Myocyte (in vitro differentiated cells): ENCODE data around the gene PARD3B. TPM values are rescaled to one million over a fixed set of nuclear protein-coding genes. Genes with fewer than 3 reads are reported as not detected.
A peak's percentile ranks its signal among the peaks of the same experiment; 100 is the strongest.

Source experiments
- DNase-seq: peaks from one replicate; pipeline ENCODE4 v3.0.0-alpha.2; 2012; ENCODE audit warnings: low read depth
- total RNA-seq: library from RNA; depleted of rRNA; stranded (reverse); fragments of >200 nt; gene quantifications from 2 replicates; pipeline ENCODE4 v1.2.3, GENCODE V29; 2014

PARD3B gene
- total RNA-seq, 1 donor from 2014 or later: 7.2 TPM

- DNase-seq: no peak
These were observed 456.2 kb downstream of the PARD3B start for GRCh38 chr2:205001300-205001966.

GRCh38 chr2:205002390-205002789 lies 457.1 kb downstream of the PARD3B start:
- no peak for DNase-seq

GRCh38 chr2:205003288-205003687 lies 458.0 kb downstream of the PARD3B start:
- no peak for DNase-seq

GRCh38 chr2:205010196-205010595 lies 464.9 kb downstream of the PARD3B start:
- no peak for DNase-seq

- DNase-seq: no peak
These were observed 465.8 kb downstream of the PARD3B start for GRCh38 chr2:205011031-205011430.

- no peak for DNase-seq
These were observed 467.7 kb downstream of the PARD3B start for GRCh38 chr2:205012961-205013360.

GRCh38 chr2:205013586-205013985 lies 468.3 kb downstream of the PARD3B start:
- DNase-seq: no peak

GRCh38 chr2:205014201-205014600 lies 468.9 kb downstream of the PARD3B start:
- DNase-seq: no peak

GRCh38 chr2:205017381-205017780 lies 472.1 kb downstream of the PARD3B start:
- DNase-seq: peak; percentile 7

- DNase-seq: no peak
These were observed 472.6 kb downstream of the PARD3B start for GRCh38 chr2:205017912-205018311.

- DNase-seq: no peak
These were observed 475.4 kb downstream of the PARD3B start for GRCh38 chr2:205020673-205021072.

GRCh38 chr2:205022841-205023240 lies 477.6 kb downstream of the PARD3B start:
- DNase-seq: no peak

GRCh38 chr2:205024822-205025518 lies 479.7 kb downstream of the PARD3B start:
- peak; percentile 89 for DNase-seq

- DNase-seq: no peak
These were observed 480.4 kb downstream of the PARD3B start for GRCh38 chr2:205025580-205026240.

- DNase-seq: no peak
These were observed 485.4 kb downstream of the PARD3B start for GRCh38 chr2:205030695-205031094.

- DNase-seq: no peak
These were observed 486.8 kb downstream of the PARD3B start for GRCh38 chr2:205032093-205032551.

GRCh38 chr2:205033431-205033830 lies 488.2 kb downstream of the PARD3B start:
- DNase-seq: no peak

GRCh38 chr2:205034034-205034433 lies 488.8 kb downstream of the PARD3B start:
- DNase-seq: no peak

- DNase-seq: no peak
These were observed 495.0 kb downstream of the PARD3B start for GRCh38 chr2:205040323-205040722.

- DNase-seq: no peak
These were observed 496.3 kb downstream of the PARD3B start for GRCh38 chr2:205041472-205042130.

- DNase-seq: no peak
These were observed 498.0 kb downstream of the PARD3B start for GRCh38 chr2:205043285-205043684.

- no peak for DNase-seq
These were observed 500.4 kb downstream of the PARD3B start for GRCh38 chr2:205045706-205046105.
